HG02852 (cell line): ENCODE results near the gene AADACL3.
"Not testable (repeated sequence)": the region's sequence is repeated elsewhere in the genome, so short reads cannot be mapped to it uniquely, and the experiment has no call there.

Source experiments
- ATAC-seq: cut with Tn5 transposase; IDR thresholded peaks from one replicate; pipeline ENCODE4 v1.9.1; 2021; ENCODE audit warnings: mild to moderate bottlenecking, moderate library complexity; ENCODE audit not compliant: unreplicated experiment

Gene AADACL3

DNA sequence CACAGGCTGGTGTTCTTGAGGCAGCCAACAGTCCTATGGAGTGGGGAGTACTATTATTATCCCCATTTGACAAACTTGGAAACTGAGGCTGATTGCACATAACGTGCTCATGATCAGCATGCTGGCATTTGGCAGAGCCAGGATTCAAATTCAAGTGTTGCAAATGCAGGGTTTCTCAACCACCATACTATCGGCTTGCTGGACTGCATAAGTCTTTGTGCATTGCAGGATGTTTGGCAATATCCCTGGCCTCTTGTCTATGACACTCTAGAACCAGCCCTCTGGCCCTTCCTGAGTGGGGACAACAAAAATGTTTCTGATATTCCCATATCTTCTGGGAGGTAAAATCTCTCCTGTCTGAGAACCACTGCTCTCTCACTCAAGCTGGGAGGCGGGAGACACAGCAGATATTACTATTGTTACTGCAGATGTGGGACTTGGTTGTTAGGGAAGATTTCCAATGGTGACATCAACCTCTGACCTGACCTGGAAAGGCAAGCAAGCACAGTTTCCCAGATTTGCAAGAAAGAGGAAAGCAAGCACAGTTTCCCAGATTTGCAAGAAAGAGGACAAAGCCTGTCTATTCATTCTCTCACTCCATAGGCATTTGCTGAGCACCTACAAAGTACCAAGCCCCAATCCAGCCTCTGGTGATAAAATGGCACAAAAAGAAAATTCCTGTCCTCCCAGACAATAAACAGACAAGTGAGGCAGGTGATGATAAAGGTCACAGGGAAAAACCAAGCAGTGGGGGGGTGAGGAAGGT is 1.0 kb upstream of the AADACL3 start:
- ATAC-seq = no peak

DNA sequence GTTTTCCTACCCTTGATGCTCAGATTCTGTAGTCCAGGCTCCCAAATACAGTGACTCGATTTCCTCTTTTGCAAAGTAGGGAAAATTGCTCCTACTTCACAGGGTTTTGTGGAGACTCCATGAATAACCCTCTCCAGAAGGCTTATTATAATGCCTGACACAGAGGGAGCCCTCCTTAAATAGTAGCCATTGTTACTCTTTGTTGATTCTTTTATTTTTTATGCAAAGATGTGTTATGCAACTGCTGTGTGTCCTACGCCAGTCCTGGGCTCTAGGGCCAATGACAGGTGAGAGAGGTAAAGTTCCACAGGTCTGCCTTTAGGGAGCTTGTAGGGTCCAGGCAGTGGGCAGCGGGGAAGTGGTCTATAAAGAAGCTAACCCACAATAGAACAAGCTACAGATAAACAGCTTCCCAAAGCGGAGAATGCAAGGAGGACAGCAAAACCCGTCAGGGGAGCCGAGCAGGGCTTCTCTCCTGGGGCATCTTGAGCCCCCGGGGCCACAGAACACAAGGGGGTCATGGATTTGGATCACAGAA is 1.5 kb downstream of the AADACL3 start:
- ATAC-seq = no peak

DNA sequence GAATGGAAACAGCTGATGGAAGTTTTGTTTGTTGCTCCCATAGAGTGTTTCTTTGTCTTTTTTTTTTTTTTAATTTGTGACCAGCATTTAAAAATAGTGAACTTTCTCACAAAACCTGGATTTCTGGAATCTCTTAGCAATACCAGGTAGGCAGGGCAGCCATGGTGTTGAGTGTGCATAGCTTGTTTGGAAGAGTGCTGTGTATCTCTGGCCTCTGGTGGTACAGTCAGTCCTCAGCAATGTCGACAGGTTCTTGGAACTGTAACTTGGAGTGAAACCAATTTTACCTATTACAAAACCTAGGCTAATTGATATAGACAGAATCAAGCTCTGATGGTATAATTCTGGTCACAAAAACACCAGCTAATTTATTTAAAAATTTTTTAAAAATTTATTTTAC is 6.7 kb downstream of the AADACL3 start:
- ATAC-seq = no peak

DNA sequence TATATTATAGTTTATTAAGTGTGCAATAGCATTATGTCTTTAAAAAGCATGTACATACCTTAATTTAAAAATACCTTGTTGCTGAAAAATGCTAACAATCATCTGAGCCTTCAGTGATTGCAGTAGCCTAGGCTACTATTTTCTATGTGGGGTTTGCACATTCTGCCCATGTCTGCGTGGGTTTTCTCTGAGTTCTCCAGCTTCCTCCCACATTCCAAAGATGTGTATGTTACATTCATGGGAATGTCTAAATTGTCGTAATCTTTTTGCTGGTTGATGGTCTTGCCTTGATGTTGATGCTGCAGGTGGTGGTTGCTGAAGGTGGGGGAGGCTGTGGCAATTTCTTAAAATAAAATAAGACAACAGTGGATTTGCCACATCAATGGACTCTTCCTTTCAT is 12.5 kb downstream of the AADACL3 start:
- no peak for ATAC-seq

DNA sequence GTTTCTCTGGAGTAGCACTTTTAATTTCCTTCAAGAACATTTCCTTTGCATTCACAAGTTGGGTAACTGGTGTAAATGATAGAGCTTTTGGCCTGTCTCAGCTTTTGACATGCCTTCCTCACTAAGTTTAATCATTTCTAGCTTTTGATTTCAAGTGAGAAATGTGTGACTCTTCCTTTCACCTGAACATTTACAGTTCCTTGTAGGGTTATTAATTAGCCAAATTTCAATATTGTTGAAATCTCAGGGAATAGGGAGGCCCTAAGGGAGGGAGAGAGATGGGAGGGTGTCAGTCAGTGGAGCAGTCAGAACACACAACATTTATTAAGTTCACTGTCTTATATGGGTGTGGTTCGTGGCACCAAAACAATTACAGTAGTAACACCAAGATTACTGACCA is 14.2 kb downstream of the AADACL3 start:
- ATAC-seq = no peak

DNA sequence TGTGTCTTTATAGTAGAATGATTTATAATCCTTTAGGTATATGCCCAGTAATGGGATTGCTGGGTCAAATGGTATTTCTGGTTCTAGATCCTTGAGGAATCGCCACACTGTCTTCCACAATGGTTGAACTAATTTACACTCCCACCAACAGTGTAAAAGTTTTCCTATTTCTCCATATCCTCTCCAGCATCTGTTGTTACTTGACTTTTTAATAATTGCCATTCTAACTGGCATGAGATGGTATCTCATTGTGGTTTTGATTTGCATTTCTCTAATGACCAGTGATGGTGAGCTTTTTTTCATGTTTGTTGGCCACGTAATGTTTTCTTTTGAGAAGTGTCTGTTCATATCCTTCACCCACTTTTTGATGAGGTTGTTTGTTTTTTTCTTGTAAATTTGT is 15.2 kb downstream of the AADACL3 start:
- not testable (repeated sequence) for ATAC-seq

DNA sequence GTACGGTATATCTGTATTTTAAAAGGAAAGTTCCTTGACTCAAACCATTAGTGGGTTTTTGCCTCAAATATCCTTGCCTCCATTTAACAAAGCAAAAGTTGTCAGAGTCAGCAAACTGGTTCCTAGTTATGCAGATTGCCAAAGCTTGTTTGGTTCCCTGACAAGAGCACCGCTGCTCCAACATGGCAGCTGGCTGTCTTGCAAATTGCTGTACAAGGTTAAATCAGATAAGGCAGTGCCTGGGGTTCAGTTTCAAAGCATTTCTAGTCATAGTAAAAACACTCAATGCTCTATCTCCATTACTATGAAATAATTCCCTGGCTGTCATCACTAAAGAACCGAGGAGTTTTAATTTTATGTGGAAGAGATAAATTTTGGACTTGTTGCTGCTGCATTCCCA is 18.7 kb downstream of the AADACL3 start:
- no peak for ATAC-seq

DNA sequence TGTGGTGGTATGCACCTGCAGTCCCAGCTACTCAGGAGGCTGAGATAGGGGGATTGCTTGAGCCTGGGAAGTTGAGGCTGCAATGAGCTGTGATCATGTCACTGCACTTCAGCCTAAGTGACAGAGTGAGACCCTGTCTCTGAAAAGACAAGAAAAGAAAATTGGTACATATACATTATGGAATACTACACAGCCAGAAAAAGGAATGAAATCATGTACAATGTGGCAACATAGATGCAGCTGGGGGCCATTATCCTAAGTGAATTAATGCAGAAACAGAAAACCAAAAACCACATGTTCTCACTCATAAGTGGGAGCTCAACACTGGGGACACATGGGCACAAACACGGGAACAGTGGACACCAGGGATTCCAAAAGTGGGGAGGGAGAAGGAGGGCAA is 23.0 kb downstream of the AADACL3 start:
- no peak for ATAC-seq

DNA sequence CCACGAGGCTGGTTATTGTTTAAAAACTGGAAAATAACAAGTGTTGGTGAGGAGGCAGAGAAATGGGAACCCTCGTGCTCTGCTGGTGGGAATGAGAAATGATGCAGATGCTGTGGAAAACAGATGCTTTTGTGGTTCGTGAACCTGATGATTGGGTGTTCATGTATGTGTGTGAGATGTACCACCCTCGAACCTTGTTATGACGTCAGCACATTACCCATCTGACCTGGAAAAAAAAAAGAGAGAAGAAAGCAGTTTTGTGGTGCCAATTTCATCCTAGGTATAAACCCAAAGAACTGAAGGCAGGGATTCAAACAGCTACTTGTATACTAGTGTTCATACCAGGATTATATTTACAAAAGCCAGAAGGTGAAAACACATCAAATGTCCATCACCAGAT is 23.7 kb downstream of the AADACL3 start:
- no peak for ATAC-seq

DNA sequence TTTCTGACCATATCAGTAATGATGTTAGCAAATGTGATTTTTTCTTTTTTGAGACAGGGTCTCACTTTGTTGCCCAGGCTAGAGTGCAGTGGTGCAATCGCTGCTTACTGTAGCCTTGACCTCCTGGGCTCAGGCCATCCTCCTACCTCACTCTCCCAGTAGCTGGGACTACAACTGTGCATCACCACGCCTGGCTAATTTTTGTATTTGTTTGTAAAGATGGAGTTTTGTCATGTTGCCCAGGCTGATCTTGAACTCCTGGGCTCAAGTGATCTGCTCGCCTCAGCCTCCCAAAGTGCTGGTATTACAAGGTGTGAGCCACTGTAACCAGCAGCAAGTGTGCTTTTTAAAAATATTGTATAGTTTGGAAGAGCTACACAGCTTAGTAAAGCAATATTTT is 26.0 kb downstream of the AADACL3 start:
- ATAC-seq = no peak

DNA sequence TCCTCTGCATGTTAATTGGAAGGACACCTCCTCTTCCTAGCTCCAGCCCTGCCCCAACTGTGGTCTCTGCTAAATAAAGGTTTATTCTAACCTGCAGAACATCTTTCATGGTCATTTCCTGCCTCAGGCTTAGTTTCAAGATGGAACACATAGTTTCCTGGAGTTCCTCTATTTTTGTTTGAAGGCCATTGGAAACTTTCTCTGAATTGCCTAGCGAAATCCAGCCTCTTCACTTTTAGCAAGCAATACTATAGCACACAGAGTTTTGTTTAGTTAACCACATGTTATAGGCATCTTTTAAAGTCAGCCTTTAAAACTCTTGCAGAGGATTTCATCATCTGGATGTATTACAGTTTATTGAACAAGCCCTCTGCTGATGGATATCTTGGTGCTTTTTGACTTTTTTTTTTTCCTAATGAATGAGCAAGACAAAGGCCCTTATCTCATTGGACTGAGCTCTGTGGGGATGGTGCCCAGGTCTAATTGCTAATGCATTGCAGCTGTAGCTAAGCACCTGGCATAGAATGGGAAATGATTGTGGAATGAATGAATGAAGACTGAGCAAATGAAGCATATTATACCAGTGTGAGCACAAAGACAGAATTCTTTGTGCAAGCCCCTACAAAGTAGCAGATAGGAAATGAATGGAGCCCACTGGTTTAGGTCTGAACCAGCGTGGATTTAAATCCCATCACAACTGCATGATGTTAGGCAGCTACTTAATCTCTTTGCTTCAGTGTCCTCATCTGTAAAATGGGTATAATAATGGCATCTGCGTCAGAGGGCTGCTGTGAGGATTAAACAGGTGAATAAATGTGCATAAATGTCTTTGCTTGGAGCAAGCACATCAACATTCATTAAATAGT is 29.4 kb downstream of the AADACL3 start:
- ATAC-seq = no peak

DNA sequence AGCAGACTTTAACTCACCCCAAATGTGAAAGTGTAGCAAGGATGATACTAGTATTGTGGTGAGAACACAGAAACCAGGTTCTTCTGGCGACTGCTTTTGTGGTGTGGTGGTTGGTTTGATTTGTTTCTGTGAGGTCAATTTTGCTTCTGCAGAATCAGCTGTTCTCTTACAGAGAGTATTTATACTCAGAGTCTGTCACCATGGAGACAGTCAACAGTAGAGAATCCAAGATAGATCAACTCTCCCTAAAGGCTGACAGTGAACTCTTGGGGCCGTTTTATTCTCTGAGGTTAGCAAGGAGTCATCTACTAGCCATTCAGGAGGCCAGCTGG is 30.0 kb downstream of the AADACL3 start, which contains the start of gene CFAP107:
CFAP107 (plus strand) TSS at position 209 of the 332 bp plus-strand sequence. CDS start 231 bp downstream, outside the sequence.
- ATAC-seq = no peak

DNA sequence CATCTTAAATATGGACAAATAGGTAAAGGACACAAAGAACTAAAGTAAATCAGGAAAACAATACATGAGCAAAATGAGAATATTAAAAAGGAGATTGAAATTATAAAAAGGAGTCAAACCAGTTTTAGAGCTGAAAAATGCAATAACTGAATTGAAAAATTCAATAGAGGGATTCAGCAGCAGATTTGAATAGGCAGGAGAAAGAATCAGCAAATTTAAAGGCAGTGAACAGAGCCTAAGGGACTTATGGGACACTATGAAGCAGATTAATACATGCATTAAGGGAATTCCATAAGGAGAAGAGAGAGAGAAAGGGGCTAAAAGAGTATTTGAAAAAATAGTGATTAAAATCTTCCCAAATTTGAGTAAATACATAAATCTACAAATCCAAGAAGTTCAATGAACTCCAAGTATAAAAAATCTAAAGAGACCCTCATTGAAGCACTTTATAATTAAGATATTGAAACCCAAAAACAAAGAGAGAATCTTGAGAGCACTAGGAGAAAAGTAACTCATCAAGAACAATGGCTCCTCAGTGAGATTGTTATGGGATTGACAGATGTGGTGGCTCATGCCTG is 33.0 kb downstream of the AADACL3 start:
- ATAC-seq = no peak

DNA sequence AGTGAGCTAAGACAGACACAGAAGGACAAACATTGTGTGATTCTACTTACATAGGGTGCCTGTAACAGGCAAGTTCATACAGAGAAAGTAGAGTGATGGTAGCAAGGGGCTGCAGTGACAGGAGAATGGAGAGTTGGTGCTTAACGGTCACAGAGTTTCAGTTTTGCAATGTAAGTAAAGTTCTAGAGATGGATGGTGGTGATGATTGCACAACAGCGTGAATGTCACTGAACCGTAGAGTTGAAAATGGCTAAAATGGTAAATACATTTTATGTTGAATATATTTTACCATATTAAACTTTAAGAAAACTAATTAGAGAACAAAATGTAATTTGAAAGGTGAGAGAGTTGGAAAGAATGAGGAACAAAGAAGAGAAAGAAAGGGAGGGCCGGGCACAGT is 38.8 kb downstream of the AADACL3 start:
- ATAC-seq = no peak

DNA sequence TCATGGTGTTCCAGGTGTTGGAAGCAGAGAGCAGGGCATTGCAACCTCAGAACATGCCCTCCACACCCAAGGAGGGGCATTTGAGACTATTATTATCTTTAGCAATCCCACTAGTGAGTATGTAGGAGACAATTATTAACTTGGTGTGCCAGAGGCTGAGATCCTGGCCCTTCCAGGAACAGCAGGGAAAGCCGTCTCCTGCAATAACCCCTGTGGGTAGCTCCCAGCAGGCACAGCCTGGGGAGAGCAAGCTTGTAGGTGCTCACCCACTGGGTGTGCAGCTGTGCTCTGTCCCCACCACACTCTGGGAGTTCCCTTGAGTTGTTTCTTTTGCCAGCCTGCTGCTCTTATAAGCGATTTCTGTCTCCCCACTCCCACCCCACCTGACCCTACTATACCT is 40.4 kb downstream of the AADACL3 start:
- ATAC-seq = no peak

DNA sequence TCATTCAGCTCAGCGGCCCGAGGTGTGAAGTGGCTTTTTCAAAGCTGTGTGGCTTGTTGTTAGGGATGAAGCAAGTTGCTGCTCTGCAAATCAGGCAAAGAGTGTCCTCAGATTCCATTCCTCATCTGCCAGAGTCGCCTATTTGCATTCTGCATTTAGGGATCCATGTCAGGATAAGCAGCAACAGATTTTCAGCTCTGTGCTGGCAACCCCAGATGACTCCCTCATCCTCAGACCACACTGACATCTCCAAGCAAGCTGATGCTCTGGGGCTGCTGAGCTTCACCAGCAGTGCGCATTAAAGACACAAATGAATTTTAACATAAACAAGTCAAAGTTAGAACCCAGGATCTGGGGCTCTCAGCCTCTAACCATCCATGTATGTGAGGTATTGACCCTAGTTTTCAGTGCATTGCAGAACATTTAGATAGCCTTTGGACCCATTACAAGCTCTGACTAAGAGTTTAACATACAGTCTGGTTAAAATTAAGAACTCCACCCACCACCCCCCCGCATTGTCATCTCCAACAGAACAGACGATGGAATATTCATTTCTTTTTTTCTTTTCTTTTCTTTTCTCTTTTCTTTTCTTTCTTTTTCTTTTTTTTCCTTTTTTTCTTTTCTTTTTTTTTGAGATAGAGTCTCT is 41.0 kb downstream of the AADACL3 start:
- ATAC-seq = no peak

DNA sequence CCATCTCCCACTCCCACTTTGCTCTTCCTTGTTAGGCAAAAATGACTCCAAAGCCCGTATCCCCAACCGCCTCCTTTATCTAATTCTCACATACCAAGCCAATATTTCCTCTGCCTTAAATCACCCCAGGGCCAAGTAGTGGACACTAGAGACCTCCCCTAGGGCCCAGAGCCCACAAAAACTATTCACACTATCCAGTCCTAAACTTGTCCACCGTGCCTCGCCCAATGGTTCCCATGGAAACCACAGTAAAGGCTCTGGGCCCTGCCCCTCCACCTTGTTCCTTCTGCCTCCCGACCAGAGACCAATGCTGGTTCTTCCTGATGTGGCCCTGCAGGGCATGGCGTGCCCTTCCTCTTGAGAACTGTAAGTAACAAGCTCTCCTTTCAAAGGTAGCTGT is 41.9 kb downstream of the AADACL3 start:
- ATAC-seq = no peak

DNA sequence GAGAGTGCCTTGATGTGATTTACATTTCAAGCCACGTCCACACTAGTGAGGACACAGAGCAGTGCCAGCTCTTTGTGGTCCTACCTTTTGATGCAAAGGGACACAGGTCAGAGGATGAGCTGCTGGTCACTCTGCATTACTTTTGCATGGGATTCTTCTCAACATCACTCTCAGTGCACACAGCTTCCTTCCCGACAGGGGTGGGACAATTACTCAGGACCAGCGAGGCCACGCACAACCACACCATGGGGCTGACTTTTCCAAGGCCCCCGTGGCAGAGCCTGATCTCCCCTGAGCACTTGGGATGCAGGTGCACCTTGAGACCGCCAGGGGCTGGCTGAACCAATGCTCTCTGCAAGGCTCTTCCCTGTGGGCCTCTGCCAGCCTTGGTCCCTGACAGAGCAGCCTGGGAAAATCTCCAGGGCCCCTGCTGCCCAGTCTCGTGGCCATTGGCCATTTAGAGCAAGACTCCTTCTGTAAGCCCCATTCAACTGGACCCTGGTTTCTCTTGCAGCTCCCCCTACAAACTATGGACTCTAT is 44.4 kb downstream of the AADACL3 start:
- no peak for ATAC-seq

DNA sequence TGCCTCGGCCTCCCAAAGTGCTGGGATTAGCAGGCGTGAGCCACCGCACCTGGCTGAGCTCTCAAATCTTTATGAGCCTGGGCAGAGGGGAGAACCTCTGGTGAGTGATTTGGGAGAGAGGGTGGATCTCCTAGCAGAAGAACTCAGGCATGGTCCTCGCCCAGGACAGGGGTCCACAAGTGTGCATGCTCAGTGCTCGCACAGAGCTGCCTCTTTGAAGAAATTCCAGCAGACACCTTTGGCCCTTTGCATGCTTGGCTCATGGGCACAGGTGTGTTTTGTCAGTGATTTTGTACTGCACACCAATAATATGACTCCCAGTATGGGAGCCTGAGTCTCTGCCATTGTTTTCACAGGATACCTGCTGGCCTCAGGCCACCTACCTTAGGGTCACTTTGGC is 45.9 kb downstream of the AADACL3 start:
- ATAC-seq = no peak

DNA sequence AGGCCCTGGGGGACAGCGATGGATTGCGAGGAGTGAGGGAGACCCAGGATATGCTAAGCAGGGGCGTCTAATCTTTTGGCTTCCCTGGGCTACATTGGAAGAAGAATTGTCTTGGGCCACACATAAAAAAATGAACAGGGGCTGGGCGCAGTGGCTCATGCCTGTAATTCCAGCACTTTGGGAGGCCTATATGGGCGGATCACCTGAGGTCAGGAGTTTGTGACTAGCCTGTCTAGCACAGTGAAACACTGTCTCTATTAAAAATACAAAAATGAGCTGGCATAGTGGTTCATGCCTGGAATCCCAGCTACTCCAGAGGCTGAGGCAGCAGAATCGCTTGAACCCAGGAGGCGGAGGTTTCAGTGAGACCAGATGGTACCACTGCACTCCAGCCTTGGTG is 46.9 kb downstream of the AADACL3 start:
- ATAC-seq = no peak

DNA sequence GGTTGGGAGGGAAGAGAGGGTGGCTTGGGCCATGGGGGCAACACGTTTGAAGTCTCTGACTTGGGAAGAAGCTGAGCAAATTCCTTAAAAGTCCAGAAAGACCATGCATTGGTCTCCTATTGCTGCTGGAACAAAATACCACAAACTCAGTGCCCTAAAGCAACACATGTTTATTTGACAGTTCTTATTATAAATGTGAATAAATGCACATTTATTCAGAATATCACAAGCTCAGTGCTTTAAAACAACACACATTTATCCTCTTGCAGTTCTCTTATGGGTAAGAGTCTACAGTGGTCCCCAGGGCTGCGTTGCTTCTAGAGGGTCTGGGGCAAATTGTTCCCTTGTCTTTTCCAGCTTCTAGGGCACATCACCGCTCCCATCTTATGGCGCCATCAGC is 47.6 kb downstream of the AADACL3 start:
- ATAC-seq = no peak
